Measurements from ENCODE around the gene RANBP6. TPM values are rescaled to one million over a fixed set of nuclear protein-coding genes. Genes with fewer than 3 reads are reported as not detected.
"Not testable (repeated sequence)": the region's sequence is repeated elsewhere in the genome, so short reads cannot be mapped to it uniquely, and the experiment has no call there.

RANBP6 gene
- total RNA-seq (ENCODE audit: low replicate concordance) = 19.9 and 37.7 TPM in 2 replicates

DNA sequence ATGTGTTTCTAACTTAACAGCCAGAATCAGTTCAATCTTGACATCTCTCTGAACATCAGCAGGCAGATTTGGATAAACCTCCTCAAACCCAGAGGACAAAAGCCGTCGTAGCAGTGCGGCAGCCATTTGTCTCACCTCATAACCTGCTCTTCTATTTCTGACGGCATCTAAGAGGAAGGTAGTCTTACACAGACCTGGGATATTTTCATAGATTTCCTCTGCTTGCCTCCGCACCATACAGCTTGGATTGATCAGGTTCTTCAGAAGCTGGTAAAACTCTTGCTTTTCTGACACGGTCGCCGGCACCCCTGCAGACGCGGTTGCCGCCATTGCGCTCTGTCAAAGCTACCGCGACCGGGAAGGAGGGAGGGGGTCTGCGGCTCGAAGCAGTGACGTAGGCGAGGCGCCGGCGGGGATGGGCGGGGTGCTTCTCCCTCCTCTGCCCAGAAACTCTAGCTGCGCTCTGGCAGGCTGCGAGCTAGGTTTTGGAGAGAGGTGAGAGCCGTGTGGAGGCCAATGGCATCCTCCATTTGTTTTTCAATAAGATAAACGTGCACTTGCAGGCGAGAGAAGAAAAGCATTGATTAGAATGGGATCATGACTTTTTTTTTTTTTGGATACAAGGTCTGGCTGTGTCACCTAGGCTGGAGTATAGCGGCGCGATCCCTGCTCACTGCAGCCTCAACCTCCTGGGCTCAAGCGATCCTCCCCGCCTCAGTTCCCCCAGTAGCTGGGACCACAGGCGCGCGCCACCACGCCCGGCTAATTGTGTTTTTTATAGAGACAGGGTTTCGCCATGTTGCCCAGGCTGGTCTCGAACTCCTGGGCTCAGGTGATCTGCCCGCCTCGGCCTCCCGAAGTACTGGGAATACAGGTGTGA is at the start of gene RANBP6:
TSS of gene RANBP6 (minus strand) at position 347 of the 880 bp plus-strand sequence. CDS start at position 330, 17 bp downstream.
- peak within 1 kb of the TSS; percentile 73 for H3K4me3 ChIP-seq (ENCODE audit: low read depth, low read length)
- peak; percentile 80 for DNase-seq (ENCODE audit: low read depth)
- TF ChIP-seq, protein P1, sequence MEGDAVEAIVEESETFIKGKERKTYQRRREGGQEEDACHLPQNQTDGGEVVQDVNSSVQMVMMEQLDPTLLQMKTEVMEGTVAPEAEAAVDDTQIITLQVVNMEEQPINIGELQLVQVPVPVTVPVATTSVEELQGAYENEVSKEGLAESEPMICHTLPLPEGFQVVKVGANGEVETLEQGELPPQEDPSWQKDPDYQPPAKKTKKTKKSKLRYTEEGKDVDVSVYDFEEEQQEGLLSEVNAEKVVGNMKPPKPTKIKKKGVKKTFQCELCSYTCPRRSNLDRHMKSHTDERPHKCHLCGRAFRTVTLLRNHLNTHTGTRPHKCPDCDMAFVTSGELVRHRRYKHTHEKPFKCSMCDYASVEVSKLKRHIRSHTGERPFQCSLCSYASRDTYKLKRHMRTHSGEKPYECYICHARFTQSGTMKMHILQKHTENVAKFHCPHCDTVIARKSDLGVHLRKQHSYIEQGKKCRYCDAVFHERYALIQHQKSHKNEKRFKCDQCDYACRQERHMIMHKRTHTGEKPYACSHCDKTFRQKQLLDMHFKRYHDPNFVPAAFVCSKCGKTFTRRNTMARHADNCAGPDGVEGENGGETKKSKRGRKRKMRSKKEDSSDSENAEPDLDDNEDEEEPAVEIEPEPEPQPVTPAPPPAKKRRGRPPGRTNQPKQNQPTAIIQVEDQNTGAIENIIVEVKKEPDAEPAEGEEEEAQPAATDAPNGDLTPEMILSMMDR (IDR thresholded peaks at IDR 0.05; ENCODE audit: insufficient read depth, low read length) = no peak

DNA sequence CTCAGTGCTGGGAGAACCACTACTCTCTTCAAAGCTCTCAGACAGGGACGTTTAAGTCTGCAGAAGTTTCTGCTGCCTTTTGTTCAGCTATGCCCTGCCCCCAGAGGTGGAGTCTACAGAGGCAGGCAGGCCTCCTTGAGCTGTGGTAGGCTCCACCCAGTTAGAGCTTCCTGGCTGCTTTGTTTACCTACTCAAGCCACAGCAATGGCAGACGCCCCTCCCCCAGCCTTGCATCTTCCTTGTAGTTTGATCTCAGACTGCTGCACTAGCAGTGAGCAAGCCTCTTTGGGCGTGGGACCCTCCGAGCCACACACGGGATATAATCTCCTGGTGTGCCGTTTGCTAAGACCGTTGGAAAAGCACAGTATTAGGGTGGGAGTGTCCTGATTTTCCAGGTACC is 47.7 kb upstream of the RANBP6 start:
- not testable (repeated sequence) for H3K4me3 ChIP-seq (ENCODE audit: low read depth, low read length)

DNA sequence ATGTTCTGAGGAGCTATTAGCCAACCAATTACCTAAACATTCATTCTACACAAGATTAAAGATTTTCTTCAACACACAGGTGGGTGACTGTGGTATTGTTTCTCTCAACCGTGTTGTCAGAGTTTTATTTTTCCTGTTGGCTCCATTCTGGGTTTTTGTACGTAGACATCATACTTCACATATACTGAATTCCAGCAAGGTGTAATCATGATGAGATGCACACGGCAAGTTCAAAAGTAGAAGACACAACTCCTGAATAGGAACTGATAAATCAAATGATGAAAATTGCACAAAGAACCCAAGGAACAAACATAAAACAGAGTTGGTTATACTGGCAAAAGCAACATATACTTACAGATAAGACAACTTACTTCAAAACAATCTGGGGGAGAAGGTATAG is 40.2 kb upstream of the RANBP6 start:
- TF ChIP-seq, protein P1 (IDR thresholded peaks at IDR 0.05; ENCODE audit: insufficient read depth, low read length) = no peak
- no peak overlapping the region for H3K4me3 ChIP-seq (ENCODE audit: low read depth, low read length)
- DNase-seq (ENCODE audit: low read depth) = no peak

More for the DNA sequence above, 47.7 kb upstream of the RANBP6 start:
- not testable (repeated sequence) for DNase-seq (ENCODE audit: low read depth)

DNA sequence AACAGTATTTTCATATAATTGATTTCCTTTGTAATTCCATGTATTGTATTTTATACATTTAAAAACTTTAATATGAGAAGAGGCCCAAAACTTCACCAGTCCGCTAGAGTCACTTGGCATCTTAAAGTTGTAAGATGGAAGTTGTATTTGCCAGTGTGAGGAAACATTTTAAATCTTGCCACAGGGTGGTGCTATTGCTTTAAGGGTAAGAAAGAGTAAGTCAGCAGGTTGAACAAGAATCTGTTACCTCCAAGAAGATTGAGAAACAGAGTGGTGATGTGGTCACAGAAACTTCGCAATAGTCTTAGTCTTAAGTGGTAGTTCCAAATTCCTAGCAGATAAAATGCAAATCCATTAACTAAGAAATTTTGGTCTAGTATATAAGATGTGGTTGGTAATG is 39.8 kb upstream of the RANBP6 start:
- DNase-seq (ENCODE audit: low read depth) = peak; percentile 99
- TF ChIP-seq, protein P1 (IDR thresholded peaks at IDR 0.05; ENCODE audit: insufficient read depth, low read length) = peak; percentile 65
- no peak overlapping the region for H3K4me3 ChIP-seq (ENCODE audit: low read depth, low read length)

DNA sequence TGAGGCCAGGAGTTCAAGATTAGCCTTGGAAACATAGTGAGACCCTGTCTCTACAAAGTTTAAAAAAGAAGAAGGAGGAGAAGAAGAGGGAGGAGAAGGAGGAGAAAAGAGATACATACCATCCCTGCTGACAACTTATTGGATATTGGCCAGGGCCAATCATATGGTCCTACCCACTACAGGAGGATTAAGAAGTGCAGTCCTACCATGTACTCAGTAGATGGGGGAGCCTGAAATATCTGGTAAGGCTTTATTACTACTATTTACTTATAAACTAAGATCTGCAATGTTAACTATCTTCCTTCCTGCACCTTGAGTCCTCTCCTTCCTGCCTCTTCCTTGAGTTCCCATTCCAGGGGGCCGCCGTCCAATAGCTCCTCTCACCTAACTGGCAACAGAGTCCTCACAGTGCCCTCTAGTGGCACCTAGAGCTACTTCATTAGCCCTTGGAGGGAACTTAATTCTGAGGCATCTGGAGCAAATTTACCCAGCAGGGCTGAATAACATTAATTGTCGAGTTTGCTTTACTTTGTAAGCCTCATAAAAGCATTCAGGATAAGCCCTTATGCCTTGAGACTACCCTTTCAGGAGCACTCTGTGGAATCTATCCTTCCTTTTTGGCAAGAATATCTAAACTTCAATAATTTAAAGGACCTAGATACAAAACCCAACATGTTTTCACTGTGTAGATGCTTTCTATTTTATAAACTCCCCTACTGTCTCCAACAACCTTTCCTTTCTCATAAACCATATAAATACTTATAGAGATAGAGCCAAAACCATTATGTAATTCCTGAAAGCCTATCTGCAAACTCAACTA is 39.1 kb upstream of the RANBP6 start:
- peak; percentile 79 for DNase-seq (ENCODE audit: low read depth)
- TF ChIP-seq, protein P1 (IDR thresholded peaks at IDR 0.05; ENCODE audit: insufficient read depth, low read length) = peak; percentile 77
- H3K4me3 ChIP-seq (ENCODE audit: low read depth, low read length) = no peak overlapping the region

DNA sequence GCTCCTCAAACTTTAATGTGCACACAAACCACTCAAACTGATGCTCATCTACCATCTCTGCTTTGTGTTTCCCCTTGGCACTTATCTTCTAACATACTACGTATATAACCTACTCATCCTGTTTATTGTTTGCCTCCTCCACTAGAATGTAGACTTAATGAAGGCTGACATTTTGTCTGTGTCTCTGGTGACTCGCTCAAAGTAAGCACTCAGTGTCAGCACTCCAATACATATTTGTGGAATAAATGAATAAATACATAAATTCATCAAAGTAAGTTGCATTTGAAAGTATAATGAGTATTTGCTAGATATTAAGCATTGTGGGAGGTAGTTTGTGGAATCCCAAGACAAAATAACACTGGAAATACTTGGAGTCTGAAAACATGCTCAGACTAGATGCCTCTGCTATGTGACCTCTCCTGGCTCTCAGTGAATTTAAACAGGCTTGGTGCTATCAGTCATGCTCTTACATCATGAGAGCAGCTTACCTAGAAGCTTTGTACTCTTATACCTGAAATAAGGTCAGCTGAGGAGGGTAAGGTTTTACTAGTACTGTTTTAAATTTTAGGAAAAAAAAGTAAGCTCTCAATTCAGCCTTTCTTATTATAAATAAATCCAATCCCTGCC is 37.0 kb upstream of the RANBP6 start:
- no peak for DNase-seq (ENCODE audit: low read depth)
- TF ChIP-seq, protein P1 (IDR thresholded peaks at IDR 0.05; ENCODE audit: insufficient read depth, low read length) = no peak
- no peak overlapping the region for H3K4me3 ChIP-seq (ENCODE audit: low read depth, low read length)
